ENCODE results near the gene CAPN5.

Gene CAPN5

DNA sequence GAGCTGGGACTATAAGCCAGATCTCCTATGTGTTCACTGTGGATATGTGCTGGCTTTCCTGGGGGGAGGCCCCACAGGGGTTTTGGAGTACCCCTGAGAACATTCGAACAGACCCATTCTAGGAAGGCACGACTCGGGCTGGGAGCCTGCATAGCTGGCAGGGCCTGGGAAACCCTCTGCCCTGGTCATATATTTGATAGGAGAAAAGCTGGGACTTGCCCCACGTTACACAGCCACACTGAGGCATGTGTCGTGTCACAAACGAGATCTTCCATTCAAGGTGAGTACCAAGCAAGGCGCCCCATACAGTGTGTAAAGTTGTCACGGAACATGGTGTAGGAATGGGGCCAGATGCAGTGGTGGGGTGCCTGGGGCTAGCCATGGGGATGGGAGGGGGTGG, 72.4 kb downstream of the CAPN5 start:
- no peak for DNase-seq

DNA sequence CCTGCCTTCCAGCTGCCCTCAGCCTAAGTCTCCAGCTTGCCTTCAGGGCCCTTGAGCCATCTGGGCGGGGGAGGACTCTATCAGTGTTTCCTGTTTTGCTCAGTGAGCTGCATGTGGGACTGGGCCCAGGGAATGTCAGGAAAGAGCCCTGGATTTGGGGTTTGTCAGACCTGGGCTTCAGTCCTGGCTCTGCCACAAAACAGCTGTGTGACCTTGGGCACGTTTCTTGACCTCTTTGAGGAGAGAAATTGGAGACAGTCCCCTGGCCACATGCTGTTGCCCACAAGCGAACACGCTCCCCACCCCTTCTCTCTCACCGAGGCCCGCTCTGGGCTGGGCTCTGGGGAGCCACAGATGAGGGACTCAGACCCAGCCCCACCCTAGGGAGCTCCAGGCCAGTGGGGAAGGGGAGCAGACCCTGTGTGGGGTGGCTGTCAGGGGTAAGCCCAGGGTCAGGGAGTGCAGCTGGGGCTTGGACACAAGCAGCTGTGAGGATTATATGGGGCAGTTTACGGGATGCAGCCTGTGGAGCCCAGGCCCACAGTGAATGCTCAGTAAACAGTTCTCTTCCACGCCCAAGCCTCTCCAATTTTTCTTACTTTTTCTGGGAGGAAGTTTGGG, 73.6 kb downstream of the CAPN5 start:
- DNase-seq, result no peak

DNA sequence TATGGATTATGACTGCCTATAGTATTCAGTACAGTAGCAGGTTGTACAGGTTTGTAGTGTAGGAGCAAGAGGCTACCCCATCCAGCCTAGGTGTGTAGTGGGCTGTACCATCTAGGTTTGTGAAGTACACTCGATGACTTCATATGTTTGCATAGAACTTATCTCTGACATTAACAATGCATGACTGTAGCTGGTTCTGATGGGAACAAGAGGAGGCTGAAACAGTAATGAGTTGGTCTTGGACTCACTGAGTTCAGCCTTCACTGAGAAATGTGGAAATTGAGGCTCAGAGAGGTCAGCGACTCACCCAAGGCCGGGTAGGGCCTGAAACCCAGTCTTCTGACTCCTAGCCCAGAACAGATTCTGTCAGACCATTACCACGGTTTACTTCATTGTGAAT, 74.3 kb downstream of the CAPN5 start:
- DNase-seq, result no peak

DNA sequence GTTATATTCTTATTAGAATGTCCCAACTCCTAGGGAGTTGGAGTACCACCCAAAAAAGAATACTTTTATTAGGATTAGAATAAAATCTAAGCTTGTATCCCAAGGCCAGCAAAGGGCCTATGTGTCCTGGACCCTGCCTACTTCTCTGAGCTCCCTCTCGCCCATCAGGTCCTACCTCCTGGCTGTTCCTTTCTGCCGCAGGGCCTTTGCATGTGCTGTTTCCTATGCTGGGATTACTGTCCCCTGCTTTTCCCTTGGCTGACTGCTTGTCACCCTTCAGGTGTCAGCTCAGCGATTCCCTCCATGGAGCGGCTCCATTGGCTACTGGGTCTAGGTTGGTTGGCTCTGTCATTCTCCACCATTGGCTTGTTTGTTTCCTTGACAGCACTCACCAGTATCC, 74.7 kb downstream of the CAPN5 start:
- DNase-seq, result no peak

DNA sequence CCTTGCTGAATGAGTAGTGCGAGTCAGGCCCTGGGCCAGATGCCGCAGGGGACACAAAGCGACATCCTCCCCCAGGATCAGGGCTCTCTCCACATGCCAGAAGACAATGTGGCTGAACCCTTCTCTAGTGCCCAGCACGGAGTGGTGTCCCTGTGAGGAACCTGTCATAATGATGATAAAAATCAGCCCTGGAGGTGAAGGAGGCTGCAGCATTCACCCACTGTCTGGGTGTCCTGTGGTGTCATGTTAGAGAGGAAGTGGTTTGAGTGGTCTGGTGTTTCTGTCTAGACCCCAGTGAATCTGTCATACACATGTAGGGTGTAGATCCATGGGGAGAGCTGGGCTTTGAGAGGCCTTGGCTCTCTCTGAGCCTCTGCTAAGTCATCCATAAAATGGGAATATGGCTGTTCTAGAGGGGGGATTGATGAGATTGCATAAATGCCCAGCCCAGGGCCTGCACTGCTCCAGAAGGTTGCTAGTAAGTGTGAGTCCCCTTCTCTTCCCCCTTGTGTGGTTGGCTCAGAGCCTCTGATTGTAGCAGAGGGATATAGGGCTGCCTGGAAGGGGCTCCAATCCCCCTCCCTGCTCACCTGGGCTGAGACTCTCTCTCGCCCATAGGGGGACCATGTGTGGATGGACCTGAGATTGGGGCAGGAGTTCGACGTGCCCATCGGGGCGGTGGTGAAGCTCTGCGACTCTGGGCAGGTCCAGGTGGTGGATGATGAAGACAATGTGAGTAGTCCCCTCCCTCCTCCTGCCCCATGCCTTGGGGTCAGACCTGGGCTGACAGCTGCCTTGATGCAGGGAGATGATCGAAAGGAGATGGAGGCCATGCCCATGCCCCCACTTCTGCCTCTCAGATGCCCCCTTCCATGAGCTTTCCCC, 75.6 kb downstream of the CAPN5 start:
- DNase-seq, result no peak

DNA sequence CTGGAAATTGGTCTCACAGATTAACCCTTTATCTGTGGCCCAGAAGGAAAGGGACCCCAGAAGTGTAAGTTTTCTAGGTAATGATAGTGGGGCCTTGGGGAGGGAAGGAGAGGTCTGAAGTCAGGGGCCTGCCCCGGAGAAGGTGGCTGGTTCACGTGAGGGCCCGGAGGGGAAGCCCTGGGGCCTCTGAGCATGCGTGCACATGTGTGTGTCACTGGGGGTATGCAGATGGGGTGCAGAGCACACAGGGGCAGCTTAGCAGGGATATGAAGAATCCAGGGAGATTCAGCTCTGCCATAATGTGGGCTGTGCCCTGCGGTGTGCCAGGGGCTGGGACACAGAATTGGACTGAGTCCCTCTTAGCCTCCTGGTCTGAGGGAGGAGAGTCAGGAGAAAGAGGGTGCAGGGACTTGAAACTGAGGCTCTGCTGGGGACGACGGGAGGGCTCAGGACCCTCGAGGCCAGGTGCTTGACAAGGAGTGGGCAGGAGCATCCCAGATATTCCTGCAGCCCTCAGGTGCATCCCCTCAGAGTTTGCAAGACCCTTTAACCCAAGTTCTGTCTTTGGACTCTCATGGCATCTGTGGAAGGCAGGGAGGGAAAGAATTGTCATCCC, 76.7 kb downstream of the CAPN5 start:
- DNase-seq, result no peak

DNA sequence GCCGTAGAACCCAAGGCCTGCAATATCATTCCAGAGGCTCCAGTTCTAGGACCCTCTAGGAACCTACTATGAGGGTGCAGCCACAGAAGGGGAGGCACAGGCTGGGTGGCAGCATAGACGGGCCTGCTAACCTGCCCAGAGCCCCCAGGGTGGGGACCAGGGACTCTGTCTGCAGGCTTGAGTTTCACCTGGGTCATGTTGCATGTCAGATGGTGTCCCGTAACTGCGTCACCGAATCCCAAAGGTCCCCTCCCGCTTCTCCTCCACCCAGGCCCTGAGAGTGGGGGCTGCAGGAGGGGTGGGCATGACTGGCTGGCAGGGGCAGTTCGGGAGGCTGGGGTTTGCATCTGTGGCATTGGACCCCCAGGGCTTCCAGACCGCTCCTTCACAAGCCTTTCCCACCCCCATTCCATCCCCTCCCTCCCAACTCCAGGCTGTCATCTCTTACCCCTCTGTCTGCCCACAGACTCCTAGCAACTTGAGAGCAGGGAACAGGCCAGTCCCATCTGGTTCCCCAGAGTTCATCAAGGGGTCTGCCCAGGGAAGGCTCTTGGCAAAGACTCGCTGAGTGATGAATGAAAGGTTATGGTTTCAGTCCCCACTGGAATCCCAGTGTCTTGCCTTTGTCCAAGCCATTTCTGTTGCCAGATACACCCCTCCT, 77.6 kb downstream of the CAPN5 start:
- peak in 1 of 2 experiments; percentile 58 for DNase-seq

DNA sequence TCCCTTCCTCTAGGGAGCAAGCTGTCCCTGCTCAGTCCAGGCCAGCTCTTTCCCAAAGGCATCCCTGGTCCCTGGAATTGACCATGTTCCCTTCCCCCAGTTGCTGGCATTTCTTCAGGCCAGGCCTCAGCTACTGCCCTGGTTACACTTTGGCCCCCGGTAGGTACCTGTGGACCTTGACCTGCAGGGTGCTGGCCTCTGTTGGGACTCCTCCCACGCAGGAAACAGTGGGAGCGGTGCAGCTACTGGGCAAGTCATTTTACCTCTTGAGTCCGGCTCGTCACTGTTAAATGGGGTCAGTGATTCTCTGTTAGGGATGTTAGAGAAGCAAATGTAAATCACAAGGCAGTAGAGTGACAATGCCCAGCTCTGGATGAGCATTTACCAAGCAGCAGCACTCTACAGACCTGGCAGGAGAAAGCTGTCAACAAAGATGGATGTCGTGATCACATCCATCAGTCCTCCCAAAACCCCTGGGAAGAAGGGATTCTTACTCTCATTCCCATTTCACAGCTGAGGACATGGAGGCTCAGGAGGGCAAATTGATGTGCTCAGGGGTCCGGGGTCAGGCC, 78.2 kb downstream of the CAPN5 start:
- DNase-seq, result no peak

DNA sequence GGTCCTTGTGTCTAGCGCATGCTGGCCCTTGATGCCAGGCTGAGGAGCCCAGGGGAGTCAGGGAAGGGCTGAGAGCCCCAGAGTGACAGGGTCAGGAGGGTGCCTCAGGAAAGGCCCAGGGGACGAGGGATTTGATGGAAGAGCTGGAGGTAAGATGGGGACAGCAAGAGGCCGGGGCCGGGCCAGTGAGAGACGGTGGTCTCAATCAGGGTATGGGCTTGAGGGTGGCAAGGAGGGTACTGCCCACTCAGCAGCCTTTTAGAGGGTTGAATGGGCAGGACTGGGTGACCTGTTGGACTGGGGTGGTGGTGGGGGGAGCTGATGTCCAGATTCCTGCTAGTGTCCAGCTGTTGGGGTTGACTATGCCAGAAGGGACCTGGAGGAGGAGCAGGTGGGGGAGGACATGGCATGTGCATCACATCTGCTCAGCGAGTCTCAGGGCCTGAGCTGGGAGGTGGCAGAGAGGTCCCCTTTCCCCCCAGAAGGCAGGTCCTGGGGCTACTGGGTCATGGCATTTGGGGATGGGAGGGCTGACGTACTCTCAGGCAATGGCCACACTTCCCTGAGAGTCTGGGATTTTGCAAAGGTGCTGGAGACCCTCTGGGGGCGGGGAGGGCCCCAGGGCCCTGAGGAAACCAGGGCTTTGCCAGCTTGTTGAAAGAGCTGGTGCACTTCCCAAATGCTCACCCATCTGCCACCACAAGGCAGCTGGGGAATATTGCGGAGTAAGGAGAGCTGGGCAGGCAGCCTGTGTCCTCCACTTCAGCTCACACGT, 79.7 kb downstream of the CAPN5 start:
- peak; percentile 47 to 84 for DNase-seq

DNA sequence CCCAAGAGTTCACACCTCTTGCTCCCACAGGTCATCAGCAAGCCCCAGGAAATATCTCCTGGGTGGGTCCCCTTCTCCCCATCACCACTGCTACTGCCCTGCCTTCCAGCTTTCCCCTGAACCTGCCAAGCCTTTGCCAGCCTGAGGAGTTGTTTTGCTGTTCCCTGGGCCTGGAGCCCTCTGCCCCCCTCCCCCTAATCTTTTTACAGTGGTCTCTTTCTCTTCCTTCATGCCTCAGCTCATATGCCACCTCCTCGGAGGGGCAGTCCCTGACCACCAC, 80.2 kb downstream of the CAPN5 start:
- no peak for DNase-seq

DNA sequence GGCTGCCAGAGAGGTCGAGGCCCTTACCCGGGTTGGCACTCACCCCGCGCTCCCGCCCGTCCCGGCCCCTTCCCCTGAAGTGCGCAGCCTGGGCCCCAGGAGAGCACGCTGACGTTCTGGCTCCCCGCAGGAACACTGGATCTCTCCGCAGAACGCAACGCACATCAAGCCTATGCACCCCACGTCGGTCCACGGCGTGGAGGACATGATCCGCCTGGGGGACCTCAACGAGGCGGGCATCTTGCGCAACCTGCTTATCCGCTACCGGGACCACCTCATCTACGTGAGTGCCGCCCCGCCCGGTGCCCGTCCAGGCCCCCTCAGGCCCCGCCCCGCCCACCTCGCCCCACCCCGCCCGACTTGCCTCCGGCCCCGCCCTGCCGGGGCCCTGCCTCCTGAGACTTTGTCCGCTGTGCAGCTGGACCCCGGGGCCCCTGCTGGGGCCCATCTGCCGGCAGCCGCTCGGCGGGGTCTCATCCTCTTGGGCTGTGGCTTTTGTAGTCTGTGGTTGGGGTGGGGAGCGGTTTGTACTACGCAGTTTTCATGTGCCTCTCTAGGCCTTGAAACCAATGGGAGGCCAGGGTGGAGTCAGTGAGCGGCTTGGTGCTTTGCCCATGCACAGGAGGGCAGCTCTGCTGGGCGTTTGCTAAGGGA, 81.0 kb downstream of the CAPN5 start:
- DNase-seq, result peak in 1 of 2 experiments; percentile 22

DNA sequence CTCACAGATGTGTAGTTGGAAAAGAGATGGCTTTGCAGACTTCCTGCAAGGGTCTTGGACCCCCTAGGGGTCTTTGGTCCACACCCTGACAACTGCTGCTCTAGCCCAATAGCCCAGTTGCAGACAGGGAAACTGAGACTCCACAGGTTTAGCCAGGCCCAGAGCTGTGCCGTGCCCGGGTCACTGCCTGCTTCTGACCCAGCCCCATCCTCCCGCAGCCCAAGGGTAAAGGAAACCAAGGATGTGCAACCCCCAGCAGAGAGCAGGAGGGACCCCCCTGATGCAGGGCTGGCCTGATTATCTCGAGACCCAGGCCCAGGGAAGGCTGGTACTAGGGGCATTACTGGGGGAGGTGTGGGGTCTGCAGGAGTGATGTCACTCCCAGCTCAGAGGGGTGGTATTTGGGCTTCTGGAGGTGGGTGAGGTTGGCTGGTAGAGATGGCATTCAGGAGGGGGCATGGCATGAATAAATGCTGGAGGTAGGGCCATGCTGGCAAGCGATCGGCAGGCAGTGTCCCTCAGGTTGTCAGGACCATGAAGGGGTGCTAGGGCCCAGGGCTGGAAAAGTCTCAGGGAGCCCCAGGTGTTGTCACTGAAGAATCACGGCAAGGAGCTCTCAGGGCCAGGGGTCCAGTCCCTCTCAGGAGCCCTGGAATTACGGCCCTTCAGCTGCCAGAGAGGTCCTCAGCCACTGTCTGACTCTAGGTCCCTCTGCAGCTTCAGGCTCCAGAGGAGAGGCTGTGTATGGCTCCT, 82.4 kb downstream of the CAPN5 start:
- no peak for DNase-seq

DNA sequence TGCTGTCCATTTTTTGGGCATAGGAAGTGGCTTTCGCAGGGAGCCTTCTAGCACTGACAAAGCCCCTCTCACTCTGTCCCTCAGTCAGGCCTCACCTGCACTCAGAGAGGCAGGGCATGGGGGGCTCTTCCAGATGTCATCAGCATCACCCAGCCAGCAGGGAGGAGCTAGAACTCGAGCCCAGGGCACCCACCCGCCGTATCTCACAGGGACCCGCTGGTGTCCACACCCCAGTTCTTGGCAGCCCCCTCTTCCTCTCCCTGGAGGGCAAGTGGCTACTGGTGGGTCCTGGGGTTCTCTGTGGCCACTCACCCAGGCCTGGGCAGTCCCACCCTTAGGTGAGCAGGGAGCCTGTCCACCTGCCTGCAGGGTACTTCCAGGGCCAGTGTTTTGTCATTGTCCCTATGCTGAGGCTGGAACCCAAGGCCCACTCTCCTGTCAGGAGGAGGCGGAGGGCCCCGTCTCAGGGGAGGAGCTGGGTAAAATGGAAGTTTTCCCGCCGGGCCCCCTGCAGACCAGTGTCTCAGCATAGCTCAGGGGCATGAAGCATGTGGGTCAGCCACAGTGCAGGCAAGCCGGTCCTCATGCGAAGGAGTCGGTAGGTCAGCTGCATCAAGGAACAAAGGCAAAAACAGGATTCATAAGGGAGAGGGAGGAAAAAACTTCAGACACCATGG, 83.1 kb downstream of the CAPN5 start:
- no peak for DNase-seq

DNA sequence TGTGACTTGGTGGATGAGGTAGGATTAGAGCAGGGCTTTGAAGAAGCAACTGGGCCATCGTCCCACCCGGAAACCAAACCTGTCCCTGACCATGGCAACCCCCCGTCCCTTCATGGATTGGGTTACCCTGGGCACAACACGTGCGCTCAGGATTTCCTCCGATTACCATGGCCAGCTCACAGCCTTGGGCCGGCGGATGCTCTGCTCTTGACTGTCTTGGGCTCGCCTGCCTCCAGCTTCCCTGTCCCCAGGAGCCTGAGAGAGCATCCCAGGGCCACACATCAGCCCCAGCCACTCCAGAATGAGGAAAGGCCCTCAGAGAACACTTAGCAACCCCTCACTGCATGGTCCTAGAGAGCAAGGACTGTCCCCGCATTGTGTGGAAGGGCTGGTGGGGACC, 84.1 kb downstream of the CAPN5 start:
- DNase-seq, result no peak

DNA sequence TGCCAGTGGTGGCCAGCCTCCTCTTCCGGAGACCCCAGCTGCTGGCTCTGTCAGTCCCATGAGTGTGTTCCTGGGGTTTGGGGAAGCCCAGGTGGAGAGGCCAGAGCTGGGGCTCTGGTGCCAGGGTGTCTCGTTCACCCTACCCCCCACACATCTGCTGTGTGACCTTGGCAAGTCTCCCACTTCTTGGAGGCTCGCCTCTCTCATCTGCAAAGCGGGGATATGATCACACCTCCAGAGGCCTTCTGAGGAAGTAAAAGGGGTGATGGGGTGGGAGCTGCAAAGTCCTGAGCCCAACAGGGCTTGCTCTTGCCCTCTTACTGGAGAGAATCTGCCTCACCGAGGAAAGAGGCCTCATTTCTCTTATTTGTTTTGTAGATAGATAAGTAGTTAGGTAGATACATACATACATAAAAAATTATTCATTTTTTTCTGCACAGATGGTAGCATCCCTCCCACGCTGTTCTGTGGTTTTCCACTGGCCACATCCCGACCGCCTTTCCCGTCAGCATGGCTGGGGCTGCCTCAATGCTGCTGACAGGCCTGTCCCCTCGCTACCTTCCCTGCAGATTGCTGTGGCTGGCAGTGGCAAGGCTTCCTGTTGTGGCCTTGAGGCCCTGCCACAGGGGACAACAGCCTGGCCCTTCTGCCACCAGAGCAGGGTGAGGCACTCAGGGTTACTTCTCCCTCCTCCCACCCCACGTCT, 85.2 kb downstream of the CAPN5 start:
- DNase-seq, result peak in 1 of 2 experiments; percentile 47

DNA sequence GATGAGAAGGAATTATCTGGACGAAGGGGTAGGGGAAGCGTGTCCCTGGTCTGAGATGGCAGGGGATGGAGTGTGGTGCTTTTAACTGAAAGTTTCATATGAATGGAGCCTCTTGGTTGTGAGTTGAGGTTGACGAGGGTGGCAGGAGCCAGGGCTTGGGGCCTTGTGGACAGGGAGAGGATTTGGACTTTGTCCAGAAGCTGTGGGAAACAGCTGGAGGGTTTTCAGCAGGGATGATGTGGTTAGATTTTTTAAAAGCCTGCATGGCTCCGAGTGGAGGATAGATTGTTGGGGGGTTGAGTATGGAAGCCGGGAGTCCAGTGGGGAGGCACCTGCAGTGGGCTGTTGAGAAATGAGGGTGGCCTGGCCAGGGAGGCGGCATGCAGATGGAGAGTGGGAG, 86.1 kb downstream of the CAPN5 start:
- peak in 1 of 2 experiments; percentile 35 for DNase-seq

GRCh38 chr11:77153276-77154185, 86.8 kb downstream of the CAPN5 start:
- DNase-seq, result no peak

DNA sequence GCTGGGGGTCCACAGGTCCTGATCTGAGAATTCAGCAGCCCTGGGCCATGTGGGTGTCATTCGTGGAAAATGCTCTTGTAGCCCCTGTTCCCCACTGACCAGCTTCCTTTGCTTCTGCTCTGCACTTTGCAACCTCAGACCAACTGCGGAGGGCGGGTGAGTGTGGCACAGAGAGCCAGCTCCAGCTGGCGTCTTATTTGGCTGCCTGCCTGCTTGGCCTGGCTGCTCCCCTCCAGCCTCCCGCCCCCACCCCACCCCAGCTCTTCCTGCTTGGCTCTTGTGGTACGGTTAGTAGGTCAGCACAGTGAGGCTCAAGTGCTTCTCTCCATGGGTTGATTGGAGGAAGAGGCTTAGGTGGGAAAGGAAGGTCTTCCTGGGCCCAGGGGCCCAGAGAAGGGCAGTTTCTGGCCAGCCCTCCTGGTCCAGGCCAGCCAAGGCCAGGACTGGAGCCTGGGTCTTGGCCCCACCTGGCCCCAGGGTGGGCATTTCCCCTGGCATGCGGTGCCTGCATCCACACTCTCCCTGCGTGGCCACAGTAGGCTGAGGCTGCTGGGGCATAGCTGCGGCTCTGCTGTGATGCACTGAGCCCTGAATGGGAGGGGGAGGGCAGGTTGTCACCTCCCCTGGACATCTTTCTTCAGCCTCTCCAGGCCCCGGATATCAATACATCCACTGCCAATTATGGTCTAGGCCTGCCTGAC, 87.8 kb downstream of the CAPN5 start:
- DNase-seq, result peak; percentile 12 to 66
